HG02943 (cell line): ENCODE results near the gene DUSP28.

Experiments used
- ATAC-seq: cut with Tn5 transposase; IDR thresholded peaks from one replicate; pipeline ENCODE4 v1.9.1; 2021; ENCODE audit warnings: mild to moderate bottlenecking, low read depth, moderate library complexity; ENCODE audit not compliant: unreplicated experiment

Gene DUSP28

DNA sequence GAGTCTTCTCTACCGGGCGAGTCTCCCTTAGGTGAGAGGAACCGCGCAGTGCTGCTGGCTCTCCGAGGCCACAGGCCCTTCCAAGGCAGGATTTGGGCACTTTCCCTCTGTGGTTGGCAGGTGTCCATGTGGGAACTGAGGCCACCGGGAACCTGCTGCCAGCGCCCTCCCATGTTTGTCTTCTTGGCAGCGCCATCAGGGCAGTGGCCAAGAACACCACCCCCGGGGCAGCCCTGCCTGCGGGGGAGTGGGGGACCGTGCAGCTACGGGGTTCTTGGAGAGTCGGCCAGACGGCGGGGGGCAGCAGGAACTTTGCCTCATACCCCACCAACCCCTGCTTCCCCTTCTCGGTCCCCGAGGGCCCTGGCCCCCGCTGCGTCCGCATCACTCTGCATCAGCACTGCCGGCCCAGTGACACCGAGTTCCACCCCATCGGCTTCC is 36.4 kb downstream of the DUSP28 start:
- ATAC-seq = no peak

DNA sequence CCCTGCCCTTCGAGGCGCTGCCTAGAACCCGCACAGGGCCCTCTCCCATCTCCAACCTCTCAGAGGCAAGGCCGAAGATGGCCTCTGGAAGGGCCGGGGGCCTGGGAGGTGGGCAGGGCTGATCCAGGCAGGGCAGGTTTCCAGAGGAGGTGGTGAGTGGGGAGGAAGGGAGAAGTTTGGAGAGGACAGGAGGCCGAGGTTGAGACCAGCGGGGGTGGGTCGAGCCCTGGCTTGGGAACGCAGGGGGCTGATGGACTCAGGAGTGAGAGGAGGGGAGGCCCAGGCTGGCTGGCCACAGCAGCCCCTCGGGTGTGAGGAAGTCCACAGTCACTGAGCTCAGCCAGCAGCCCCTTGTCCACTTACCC is 36.9 kb downstream of the DUSP28 start:
- ATAC-seq = no peak

DNA sequence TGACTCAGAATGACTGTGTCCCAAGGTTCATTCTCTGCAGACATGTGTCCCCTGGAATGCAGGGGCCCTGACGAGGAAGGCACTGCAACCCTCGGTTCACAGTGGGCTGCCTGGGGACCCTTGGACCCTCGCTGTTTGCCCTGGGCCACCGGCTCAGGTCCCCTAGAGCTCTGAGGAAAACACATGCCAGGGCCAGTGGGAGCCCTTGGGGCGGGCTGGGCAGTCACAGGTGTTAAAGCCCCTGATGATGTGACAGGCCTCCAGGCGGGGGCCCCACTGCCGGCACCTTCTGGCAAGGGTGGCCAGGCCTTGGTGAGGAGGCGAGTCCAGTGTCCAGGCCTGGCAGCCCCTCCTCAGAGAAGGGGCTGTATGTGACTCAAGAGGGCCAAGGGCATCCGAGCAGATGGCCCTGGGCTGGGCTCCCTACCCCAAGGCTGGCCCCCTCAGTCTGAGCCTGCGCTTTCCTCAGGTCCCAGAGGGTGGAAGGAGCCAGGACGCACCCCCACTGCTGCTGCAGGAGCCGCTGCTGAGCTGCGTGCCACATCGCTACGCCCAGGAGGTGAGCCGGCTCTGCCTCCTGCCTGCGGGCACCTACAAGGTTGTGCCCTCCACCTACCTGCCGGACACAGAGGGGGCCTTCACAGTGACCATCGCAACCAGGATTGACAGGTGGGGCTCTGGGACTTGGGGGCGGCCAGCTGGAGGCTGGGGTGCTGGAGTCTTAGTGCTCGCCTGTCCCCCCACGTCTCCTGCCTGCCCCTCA is 37.4 kb downstream of the DUSP28 start:
- ATAC-seq = no peak

DNA sequence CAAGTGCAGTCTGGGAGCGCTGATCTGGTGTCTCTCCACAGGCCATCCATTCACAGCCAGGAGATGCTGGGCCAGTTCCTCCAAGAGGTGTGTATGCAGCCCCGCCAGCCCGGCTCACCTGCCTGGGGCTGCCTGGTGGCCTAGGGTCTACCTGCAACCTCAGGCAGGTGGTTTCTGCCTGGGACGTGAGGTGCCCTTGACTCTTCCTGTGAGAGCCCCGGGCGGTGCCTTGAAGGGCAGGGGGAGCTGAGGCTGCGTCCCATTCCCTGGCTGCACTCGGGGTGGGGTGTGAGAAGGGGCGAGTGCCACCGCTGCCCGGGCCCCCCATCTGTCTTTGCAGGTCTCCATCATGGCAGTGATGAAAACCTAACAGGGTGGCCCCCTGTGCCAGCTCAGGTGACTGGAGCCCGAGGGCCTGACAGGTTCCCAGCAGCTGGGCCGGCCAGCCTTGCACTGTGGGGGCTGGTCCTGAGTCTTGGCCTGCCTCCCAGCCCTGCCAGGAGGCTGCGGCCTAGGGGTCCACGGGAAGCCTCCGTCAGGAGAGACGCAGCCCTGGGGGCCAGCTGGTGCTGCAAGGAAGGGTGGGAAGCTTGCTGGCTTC is 38.3 kb downstream of the DUSP28 start:
- ATAC-seq = no peak

DNA sequence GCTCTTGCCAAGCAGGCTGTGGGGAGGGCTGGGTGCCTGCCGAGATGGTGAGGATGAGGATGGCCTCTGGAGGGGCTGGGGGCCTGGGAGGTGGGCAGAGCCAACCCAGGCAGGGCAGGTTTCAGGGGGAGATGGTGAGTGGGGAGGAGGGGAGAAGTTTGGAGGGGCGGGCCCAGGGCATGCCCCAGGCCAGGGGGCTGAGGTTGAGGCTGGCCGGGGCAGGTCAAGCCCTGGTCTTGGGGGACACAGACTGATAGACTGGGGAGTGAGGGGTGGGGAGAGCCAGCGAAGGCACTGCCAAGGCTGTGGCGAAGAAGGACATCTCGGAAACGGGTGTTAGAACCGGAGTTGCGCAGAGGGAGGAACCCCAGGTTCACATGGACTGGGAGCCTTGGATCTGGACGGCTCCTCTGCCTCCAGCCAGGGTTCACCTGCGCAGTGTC is 39.0 kb downstream of the DUSP28 start:
- ATAC-seq = no peak

DNA sequence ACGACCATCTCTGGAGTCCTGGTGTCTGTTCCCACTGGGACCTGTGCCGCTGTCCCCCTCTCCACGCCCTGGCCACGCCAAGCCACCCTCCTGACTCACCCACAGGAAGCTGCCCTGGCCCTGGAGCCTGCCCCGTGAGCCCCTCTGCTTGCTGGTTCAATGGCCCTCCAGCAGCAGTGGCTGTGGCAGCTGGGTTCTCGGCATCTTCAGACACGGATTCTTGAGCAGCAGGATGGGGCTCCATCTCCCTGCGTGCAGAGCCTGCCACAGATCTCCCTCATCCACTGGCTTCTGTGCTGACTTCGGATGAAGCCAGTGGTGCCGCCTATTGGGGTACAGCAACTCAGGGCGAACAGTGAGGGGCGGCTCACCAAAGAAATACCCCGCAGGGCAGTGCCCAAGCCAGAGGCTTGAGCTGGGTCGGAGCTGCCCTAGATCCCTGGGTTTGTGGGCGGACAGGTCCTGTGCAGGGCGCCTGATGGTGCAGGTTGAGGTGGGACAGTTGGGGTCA is 40.3 kb downstream of the DUSP28 start:
- ATAC-seq = no peak

DNA sequence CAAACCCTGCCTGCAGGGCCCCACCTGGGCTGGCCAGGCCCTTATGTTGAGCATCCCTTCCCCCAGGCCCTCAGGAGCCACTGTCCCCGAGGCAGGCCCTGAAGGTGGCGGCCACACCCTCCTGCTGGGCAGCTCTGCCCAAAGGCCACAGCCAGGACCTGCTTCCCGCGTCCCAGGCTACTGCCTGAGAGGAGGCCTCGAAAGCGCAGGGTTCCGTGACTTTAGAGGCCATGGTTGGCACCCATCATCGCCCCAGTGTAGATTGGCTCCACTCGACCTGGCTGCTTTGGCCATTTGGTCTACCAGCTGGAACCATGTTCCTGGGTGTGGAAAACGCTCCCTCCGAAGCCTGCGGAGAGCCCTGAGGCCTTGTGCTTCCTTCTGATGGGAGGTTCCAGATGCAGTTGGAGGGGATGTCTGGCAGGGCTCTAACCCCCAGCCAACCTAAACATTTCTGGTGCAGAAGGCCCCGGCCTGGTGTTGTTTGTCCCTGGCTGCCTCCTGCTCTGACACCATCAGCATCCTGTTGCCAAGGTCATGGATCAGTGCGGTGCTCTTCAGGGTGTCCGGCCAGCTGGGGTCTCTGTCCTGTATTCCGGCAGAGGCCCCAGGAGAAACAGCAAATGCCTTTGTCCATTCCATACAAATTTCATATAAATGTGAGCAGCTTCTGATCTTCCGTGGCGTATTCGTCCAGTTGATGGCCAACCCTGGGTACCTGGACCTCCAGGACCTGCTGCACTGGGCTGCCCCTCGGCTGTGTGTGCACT is 41.1 kb downstream of the DUSP28 start:
- ATAC-seq = no peak

DNA sequence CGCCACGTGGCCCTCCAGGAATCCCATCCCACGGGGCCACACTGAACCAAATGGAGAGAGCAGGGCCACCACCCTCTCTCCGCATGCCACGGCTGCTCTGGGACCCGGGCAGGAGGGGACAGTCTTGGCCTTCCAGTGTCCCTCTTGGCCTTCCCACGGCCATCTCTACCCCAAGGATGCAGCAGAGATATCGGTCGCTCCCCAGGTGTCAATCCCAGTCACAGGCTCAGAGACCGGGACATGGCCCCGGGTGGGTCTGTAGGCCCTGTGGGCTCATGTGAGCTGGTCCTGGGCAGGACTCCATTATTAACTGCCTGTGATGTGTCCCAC is 41.6 kb downstream of the DUSP28 start:
- no peak for ATAC-seq

DNA sequence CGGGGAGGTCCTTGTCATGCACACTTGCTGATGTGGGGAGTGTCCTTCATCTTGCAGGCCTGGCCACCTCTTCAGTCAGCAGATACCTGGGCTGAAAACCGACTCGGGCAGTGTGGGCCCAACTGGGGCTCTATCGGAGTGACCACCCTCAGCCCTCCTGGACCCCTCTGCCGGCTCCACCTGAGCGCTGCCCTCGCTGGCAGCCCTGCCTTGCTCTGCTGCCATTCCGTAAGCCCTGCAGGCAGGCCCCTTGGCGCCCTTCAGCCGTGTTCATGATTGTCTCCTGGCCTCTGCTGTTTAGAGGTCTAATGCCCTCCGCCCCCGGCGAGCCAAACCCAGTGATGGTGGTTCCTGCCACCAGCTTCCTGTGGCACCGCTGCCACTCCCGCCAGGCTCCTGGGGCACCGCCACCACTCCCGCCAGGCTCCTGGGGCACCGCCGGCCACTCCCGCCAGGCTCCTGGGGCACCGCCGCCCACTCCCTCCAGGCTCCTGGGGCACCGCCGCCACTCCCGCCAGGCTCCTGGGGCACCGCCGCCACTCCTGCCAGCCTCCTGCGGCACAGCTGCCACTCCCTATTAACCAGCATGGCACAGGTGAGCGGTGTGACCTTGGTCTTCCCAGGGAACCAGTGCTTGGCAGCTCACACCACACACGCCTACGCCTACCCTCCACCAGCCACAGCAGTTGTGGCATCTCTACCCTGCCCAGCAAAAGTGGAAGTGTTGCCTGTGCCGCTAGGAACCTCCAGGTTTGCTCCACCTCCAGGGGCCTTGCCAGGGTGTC is 42.3 kb downstream of the DUSP28 start:
- no peak for ATAC-seq

DNA sequence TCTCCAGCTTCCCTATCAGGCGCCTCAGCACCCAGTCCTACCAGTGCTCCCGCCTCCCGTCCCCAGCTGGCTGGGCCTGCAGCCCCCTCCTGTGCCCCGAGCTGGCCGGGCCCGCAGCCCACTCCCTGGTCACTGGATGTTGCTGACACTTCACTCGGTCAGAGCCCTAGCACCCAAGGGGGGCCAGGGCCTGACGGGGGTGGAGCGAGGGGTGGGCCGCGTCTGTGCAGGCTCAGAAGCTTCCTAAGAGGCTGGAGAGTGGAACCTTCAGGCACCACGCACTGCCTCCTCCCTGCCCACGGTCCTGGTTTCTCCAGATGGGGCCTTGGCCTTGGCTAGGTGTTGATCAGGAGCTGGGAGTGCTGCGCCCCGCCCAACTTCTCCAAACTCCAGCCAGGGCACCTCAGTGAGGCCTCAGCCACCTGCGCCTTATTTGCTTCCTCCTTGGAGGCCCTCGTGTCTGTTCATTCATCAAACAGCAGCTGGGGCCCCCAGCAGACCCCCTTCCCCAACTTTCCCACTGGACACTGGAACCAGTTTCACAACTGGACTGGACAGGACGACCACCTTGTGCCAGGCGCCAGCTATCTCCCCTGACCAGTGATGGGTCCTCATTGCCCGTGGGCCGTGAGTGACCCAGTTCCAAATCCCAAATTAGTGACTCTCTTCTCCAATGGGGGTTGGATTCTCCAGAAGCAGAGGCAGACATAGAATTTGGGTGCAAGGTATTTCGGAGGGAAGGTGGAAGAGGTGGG is 43.1 kb downstream of the DUSP28 start:
- ATAC-seq = no peak

DNA sequence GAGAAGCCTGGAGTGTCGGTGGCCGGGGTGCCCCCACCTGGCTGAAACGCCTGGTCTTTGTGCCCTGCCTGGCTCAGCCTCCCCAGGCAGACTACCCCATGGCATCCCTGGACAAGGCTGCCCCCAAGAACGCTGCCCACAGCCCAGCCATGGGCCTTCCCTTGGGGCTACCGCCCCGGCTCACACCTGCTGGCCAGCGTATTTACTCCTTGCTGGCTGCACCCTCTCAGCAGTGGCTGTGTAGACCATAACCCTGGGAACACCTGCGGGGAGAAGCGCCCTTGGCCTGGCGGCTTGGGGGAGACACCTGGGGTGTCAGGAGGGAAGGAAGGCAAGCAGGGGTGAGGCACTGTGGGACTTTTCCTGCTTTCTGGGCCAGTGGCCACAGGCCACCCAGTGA is 43.7 kb downstream of the DUSP28 start:
- ATAC-seq = no peak

DNA sequence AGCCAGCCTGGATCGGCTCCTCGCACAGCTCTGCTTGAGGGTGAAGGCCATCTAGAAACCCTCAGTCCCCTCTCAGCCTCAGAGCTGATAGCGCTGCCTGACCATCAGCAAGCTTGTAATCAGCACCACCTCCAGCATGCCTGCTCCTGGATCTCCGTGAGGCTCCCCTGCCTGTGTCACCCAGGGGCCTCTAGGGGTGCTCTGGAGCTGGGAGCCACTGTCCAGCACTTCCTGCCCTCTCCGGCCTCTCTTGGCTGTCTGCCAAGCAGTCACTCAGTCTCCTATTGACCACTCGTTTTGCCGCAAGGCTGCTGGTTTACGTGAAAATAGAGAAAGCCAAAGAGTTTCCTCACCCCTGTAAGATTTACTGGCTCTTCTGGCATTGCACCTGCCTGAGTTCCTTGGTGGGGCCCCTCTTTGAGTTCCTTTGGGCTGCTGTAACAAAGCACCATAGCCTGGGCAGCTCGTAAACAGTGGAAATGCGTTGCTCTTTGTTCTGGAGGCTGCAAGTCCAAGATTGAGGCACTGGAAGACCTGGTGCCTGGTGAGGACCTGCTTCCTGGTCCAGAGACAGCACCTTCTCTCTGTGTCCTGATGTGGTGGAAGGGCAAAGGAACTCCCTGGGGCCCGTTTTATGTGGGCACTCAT is 44.3 kb downstream of the DUSP28 start:
- ATAC-seq = no peak

DNA sequence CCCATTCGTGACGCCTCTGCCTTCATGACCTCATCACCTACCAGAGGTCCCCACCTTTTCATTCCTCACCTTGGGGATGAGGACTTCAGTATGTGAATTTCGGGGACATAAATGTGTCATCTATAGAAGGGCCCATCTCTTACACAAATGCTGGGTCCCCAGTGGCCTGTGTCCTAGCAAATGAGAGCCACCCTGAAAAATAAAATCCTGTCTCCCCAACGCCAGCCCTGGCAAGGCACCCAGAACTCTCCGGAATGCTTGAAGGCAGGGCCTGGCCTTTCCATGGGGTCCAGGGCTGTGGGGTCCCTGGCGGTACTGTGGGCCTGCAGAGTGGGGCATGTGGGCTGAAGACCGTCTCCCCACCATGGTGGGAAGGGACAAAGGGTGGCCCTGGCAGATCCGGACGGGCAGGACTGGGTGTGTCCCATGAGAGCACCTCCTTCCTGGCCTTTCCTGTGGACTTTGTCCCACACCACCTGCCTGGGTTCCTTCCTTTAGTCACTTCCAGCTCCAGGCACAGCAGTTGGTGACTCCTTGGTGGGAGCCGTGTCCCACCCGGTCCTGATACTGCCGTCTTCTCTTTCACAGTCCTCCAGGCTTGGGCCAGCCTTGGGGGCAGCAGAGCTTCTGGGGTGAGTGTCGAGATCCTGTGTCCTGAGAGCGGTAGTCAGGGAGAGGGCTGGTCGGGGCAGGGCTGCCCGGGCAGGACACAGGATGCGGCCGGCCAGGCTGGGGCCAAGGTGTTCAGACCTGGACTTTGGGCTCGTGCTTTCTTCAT is 45.0 kb downstream of the DUSP28 start:
- no peak for ATAC-seq

DNA sequence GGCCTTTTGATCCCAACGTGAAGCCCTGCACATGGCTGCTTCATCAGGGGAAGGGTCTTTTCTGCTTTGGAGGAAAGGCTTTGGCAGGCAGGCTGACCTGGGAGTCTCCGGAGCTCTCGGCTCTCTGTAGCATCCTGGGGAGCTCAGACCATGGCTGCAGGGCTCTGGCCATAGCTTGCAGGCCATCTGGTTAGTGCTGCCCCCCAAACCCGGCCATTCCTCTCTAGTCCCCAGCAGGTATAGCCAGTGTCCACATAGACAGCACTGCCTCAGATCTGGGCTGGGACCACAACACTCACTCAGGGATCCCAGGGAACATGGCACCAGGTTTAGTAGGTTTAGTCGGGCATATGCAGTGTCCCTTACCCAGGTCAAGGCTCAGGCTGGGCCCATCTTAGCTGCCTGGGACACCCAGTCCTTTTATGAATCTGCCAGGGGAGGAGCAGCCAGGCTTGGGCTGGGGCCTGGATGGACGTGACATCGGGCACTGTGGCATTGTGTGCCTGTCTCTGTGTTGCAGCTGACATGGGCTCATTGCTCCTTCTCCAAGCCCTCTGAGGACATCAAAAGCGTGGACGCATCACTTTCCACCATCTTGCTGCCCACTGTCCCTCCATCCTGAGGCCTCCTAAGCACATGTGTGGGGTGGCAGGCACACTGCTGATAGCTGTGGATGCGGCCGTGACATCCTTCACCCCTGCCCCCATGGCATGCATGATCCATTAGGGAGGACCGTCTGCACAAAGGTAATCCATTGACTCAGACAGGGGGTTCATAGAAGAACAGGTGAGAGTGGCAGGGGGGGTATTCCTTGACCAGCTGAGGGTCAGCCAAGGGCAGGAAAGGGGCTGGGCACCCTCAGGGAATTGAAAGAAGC is 45.9 kb downstream of the DUSP28 start:
- no peak for ATAC-seq

DNA sequence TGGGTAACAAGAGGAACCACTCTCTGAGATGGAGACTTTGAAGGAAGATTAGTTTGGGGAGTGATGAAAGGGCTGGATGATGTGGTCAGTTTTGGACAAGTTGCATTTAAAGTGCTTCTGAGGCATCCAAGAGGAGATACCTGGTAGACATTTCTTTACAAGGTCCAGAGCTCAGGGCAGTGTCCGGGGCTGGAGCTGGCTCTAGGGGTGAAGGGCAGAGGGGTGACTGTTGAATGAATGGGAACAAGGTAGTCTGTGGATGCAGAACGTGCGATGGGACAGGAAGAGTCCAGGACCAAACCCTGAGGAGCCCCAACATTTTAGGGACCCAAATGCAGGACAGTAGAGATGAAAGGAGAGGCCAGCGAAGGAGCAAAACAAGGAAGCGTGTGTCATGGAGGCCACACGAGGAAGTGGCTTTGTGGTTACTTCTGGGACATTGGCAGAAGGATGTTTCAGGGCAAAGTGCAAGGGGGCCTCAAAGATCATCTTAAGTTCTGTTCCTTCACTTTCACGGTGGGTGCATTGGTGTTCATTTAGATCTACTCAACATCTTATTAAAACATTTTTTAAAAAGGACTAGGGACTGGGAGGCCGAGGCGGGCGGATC is 51.5 kb downstream of the DUSP28 start:
- ATAC-seq = no peak
